NOMO-1 treated with DMSO at 0.1 percent for 48 hours (cell line): Measurements from ENCODE around the gene SEC24C.
A peak's percentile ranks its signal among the peaks of the same experiment; 100 is the strongest.

Experiments used
- DNase-seq: peaks from one replicate; lab custom pipeline; 2025; ENCODE audit not compliant: unreplicated experiment; lab: John Stamatoyannopoulos, UW

Gene SEC24C

GRCh38 chr10:73809061-73809818, 65.1 kb downstream of the SEC24C start:
- DNase-seq: no peak

DNA sequence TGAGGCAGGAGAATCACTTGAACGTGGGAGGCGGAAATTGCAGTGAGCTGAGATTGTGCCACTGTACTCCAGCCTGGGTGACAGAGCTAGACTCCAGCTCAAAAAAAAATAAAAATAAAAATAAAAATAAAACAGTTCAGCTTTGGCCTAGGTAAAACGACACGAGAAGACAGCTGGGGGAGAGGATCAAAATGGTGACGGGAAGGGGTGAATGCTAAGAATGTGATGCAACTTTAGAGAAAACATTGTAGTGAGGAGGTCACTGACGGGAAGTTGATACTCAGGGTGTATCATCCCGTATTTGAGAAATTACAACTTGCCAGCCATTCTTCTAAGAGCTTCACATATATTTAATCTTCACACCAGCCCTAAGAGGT, 66.2 kb downstream of the SEC24C start:
- DNase-seq: peak; percentile 39

GRCh38 chr10:73810735-73811465, 66.7 kb downstream of the SEC24C start:
- peak; percentile 39 for DNase-seq

GRCh38 chr10:73812657-73813056, 68.5 kb downstream of the SEC24C start:
- no peak for DNase-seq

- DNase-seq: no peak
These were observed 69.2 kb downstream of the SEC24C start for GRCh38 chr10:73813333-73813732.

DNA sequence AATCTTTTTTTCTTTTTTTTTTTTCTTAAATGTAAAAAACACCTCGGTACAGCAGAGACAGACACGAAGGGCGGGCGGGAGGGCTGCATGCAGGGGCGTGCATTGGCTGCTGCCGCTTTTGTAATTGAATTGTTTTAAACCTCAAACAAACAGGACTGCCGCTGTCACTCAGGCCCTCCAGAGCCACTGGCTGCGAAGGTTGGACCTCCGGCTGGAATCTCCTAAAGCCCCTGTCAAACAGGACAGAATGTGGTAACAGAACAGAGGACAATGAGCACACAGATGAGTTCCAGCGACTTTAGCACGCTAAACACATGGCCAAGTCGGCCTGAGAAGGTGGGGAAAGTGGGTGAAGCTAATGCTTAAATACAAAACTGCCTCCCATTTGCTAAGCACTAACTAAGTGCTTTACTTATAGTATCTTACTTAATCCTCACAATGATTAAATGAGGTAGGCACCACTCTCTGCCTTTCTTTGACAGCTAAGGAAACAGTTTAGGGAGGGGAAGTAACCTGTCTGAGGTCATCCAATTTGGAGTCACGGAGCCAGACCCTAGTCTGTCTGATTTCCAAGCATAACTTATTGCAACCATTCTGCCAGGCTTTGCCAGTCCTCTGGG, 70.2 kb downstream of the SEC24C start:
- DNase-seq: no peak

- DNase-seq: no peak
These were observed 70.9 kb downstream of the SEC24C start for GRCh38 chr10:73814896-73815718.

DNA sequence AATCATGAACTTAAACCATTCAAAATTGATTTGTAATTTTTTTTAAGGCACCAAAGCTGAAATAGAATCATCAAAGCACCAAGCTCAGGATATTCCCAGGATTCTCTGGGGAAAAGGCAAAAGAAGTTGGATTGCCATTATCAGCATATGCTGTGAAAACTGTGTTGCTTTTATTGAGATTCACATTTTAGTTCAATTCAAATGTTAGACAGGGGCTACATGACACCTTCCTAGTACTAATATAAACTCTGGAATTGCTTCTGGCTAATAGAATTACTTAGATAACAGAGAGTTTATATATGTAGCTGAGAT, 71.5 kb downstream of the SEC24C start:
- no peak for DNase-seq

- DNase-seq: no peak
These were observed 73.0 kb downstream of the SEC24C start for GRCh38 chr10:73816917-73817729.

DNA sequence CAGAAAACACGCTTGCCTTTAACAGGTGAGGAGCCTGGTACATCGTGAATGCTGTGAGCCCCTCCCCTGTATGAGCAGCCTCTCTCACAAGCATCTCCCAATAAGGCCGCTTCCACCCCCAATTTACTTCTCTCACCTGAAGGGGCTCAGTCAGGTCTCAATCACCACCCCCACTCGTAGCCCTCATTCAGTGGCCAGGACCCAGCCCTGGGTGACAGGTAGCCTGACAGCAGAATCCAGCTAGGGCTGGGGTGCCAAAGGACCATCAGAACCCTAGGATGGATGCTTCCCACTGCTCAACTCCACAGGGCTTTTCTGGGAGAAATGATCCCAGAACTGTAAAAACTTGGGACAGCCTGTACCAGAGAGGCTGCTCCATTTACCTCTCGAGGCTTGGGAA, 73.7 kb downstream of the SEC24C start:
- DNase-seq: no peak

- no peak for DNase-seq
These were observed 74.2 kb downstream of the SEC24C start for GRCh38 chr10:73818402-73818801.

DNA sequence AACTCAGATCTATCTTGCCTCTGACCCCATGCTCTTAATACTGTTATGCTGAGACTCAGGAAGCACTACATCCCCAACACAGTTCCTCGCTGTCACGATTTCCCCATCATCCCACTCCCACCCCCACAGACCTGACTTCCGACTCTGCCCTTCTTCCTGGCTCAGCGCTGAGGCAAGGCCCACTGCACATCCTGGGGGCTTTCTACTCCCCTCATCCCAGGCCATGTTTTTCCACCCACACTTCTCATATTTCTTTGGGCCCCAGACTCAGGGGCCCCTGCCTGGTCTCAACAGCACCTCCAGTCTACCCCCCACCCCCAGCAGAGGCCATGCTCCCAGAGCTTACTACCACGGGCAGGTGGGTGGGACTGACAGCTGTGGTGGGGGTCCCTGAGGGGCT, 74.9 kb downstream of the SEC24C start:
- DNase-seq: no peak

- DNase-seq: no peak
These were observed 75.4 kb downstream of the SEC24C start for GRCh38 chr10:73819513-73820093.
